IMR-90 (cell line): ENCODE data around the gene H1-8. TPM values are rescaled to one million over a fixed set of nuclear protein-coding genes. Genes with fewer than 3 reads are reported as not detected.

Source experiments
- ATAC-seq: fragments of 200-7000 bp; cut with Tn5 transposase; 2 replicates; pipeline ENCODE4 v1.9.1; 2020; ENCODE audit warnings: low read depth, mild to moderate bottlenecking, moderate library complexity
- BruUV-seq: library from RNA; stranded (reverse); fragments of 400-500 nt; replicated peaks from 2 replicates; lab custom pipeline; 2021; lab: Mats Ljungman, UMichigan
- CTCF ChIA-PET: fragments of 300-600 bp; formaldehyde crosslinking; extraction: SDS; loops from one replicate; lab custom pipeline; 2021; ENCODE audit warnings: antibody characterized with exemption; lab: Yijun Ruan, JAX
- POLR2A ChIA-PET: fragments of 300-600 bp; sonication (Branson Sonifier 250); formaldehyde crosslinking; loops from one replicate; lab custom pipeline; 2022; ENCODE audit warnings: antibody characterized with exemption; ENCODE audit not compliant: unreplicated experiment; lab: Charles Lee
- DNase-seq: peaks from one replicate; pipeline ENCODE4 v3.0.0; 2013
- H2AFZ ChIP-seq: replicated peaks from 2 replicates; pipeline ENCODE3; 2013; ENCODE audit warnings: low read length, mild to moderate bottlenecking; ENCODE audit not compliant: poor library complexity
- H2AK5ac ChIP-seq: 2 replicates; pipeline ENCODE4 v1.6.1; 2013; ENCODE audit warnings: low read depth, low read length, inconsistent platforms
- H2AK9ac ChIP-seq: replicated peaks from 2 replicates; pipeline ENCODE3; 2013; ENCODE audit warnings: mild to moderate bottlenecking, low read depth, low read length, moderate library complexity; ENCODE audit not compliant: poor library complexity
- H2BK120ac ChIP-seq: 2 replicates; pipeline ENCODE4 v1.6.1; 2013; ENCODE audit warnings: low read depth, low read length, inconsistent platforms
- H2BK15ac ChIP-seq: 3 replicates; pipeline ENCODE4 v1.6.1; 2013; ENCODE audit warnings: low read depth, low read length, inconsistent platforms
- H2BK20ac ChIP-seq: 2 replicates; pipeline ENCODE4 v1.6.1; 2013; ENCODE audit warnings: low read depth, mild to moderate bottlenecking, inconsistent platforms, low read length, moderate library complexity
- H2BK5ac ChIP-seq: 2 replicates; pipeline ENCODE4 v1.6.1; 2013; ENCODE audit warnings: mild to moderate bottlenecking, low read depth, low read length, inconsistent platforms; ENCODE audit not compliant: poor library complexity, severe bottlenecking
- H3K14ac ChIP-seq: replicated peaks from 2 replicates; pipeline ENCODE4 v1.6.1; 2013; ENCODE audit warnings: low read depth, low read length, inconsistent platforms
- H3K18ac ChIP-seq: 2 replicates; pipeline ENCODE4 v1.6.1; 2013; ENCODE audit warnings: low read depth, low read length, control low read depth
- H3K23ac ChIP-seq: 2 replicates; pipeline ENCODE4 v1.6.1; 2013; ENCODE audit warnings: low read depth, low read length, inconsistent platforms
- H3K27ac ChIP-seq: 2 replicates; pipeline ENCODE4 v1.5.1; 2013; ENCODE audit warnings: mild to moderate bottlenecking, control low read depth, low read length; ENCODE audit not compliant: insufficient read depth
- H3K27me3 ChIP-seq: 2 replicates; pipeline ENCODE4 v1.6.1; 2013; ENCODE audit warnings: low read length; ENCODE audit not compliant: control insufficient read depth, insufficient read depth
- H3K36me3 ChIP-seq: 2 replicates; pipeline ENCODE4 v1.6.1; 2013; ENCODE audit warnings: low read length, mixed read lengths; ENCODE audit not compliant: control insufficient read depth, insufficient read depth
- H3K4ac ChIP-seq: 2 replicates; pipeline ENCODE4 v1.6.1; 2013; ENCODE audit warnings: low read depth, low read length, inconsistent platforms
- H3K4me1 ChIP-seq: 2 replicates; pipeline ENCODE4 v1.6.1; 2013; ENCODE audit warnings: low read length, mixed read lengths; ENCODE audit not compliant: control insufficient read depth, insufficient read depth
- H3K4me2 ChIP-seq: 2 replicates; pipeline ENCODE4 v1.6.1; 2013; ENCODE audit warnings: low read depth, mild to moderate bottlenecking, control low read depth, low read length, moderate library complexity
- H3K4me3 ChIP-seq: 2 replicates; pipeline ENCODE4 v1.5.1; 2013; ENCODE audit warnings: low read depth, mild to moderate bottlenecking, control low read depth, low read length, moderate library complexity; ENCODE audit not compliant: insufficient read depth
- H3K56ac ChIP-seq: 2 replicates; pipeline ENCODE4 v1.6.1; 2013; ENCODE audit warnings: low read length, inconsistent platforms; ENCODE audit not compliant: insufficient read depth; ENCODE audit errors: extremely low read depth
- H3K79me1 ChIP-seq, 2 experiments: 2 replicates each; pipeline ENCODE4 v1.6.1; 2013; ENCODE audit warnings: low read length in 2 of 2, inconsistent platforms in 1 of 2, low read depth in 1 of 2
- H3K9ac ChIP-seq: 2 replicates; pipeline ENCODE4 v1.6.1; 2013; ENCODE audit warnings: low read depth, low read length, control low read depth
- H3K9me1 ChIP-seq: 2 replicates; pipeline ENCODE4 v1.6.1; 2013; ENCODE audit warnings: low read length, inconsistent platforms; ENCODE audit not compliant: insufficient read depth
- H3K9me3 ChIP-seq: 2 replicates; pipeline ENCODE4 v1.6.1; 2013; ENCODE audit warnings: low read length; ENCODE audit not compliant: control insufficient read depth, insufficient read depth
- H4K20me1 ChIP-seq: 2 replicates; pipeline ENCODE4 v1.6.1; 2013; ENCODE audit warnings: low read length, inconsistent platforms; ENCODE audit not compliant: insufficient read depth
- H4K5ac ChIP-seq: 2 replicates; pipeline ENCODE4 v1.6.1; 2013; ENCODE audit warnings: mild to moderate bottlenecking, low read depth, low read length, control low read depth
- H4K8ac ChIP-seq, 2 experiments: 2 replicates each; pipeline ENCODE4 v1.6.1; 2013; ENCODE audit warnings: low read depth in 2 of 2, low read length in 2 of 2, control low read depth in 1 of 2, inconsistent platforms in 1 of 2
- H4K91ac ChIP-seq: 2 replicates; pipeline ENCODE4 v1.6.1; 2013; ENCODE audit warnings: low read depth, low read length, inconsistent platforms; ENCODE audit not compliant: insufficient read depth
- CEBPB ChIP-seq: IDR thresholded peaks from 2 replicates; pipeline ENCODE4 v1.6.1; 2012; ENCODE audit warnings: low read depth, low read length, improper control_type of control experiment
- CTCF ChIP-seq: conservative IDR thresholded peaks from 2 replicates; pipeline ENCODE4 v1.5.1; 2012; ENCODE audit warnings: mild to moderate bottlenecking, low read depth, low read length, improper control_type of control experiment
- ELK1 ChIP-seq: fragments of 150-350 bp; IDR thresholded peaks from 2 replicates; pipeline ENCODE4 v1.6.1; 2016; ENCODE audit warnings: low read depth, mild to moderate bottlenecking, low read length, moderate library complexity, borderline replicate concordance
- MAFK ChIP-seq: IDR thresholded peaks from 2 replicates; pipeline ENCODE4 v1.6.1; 2012; ENCODE audit warnings: low read depth, low read length, improper control_type of control experiment
- MAZ ChIP-seq: IDR thresholded peaks from 2 replicates; pipeline ENCODE4 v1.6.1; 2012; ENCODE audit warnings: low read depth, mild to moderate bottlenecking, low read length, improper control_type of control experiment, moderate library complexity, borderline replicate concordance
- POLR2A ChIP-seq: IDR thresholded peaks from 2 replicates; pipeline ENCODE4 v1.6.1; 2012; ENCODE audit warnings: mild to moderate bottlenecking, low read depth, low read length
- RCOR1 ChIP-seq: IDR thresholded peaks from 2 replicates; pipeline ENCODE4 v1.6.1; 2012; ENCODE audit warnings: mild to moderate bottlenecking, low read length, improper control_type of control experiment; ENCODE audit not compliant: insufficient replicate concordance
- RFX5 ChIP-seq: IDR thresholded peaks from 2 replicates; pipeline ENCODE4 v1.8.0; 2012; ENCODE audit warnings: low read depth, mild to moderate bottlenecking, low read length, moderate library complexity
- USF2 ChIP-seq: fragments of 150-350 bp; IDR thresholded peaks from 2 replicates; pipeline ENCODE4 v1.6.1; 2017; ENCODE audit warnings: mild to moderate bottlenecking, antibody characterized with exemption, low read length, low read depth
- dilution Hi-C: fragments of 300-500 bp; cut with HindIII; formaldehyde crosslinking; loops from one replicate; pipeline ENCODE4 v1.14.3; 2018; ENCODE audit warnings: low sequenced_read_pairs; ENCODE audit not compliant: unreplicated experiment
- in situ Hi-C: fragments of 300-500 bp; cut with MboI; formaldehyde crosslinking; loops from 3 replicates; pipeline ENCODE4 v1.14.3; 2019; ENCODE audit warnings: low sequenced_read_pairs, inconsistent platforms, mixed read lengths
- intact Hi-C: fragments of 100-400 bp; cut with micrococcal nuclease; formaldehyde crosslinking; loops from 2 replicates; pipeline ENCODE4 v1.10.0; 2022
- polyA plus RNA-seq, 3 experiments: library from polyadenylated mRNA; depleted of rRNA; stranded (reverse); fragments of >200 nt; gene quantifications; 2 replicates each; pipeline ENCODE4 v1.2.3, GENCODE V29; 2012; ENCODE audit warnings: low replicate concordance in 1 of 3
- total RNA-seq: library from RNA; depleted of rRNA; stranded (reverse); fragments of >200 nt; gene quantifications from 2 replicates; pipeline ENCODE4 v1.2.3, GENCODE V29; 2012

The H1-8 gene
- total and polyA plus RNA-seq, 2 of the 4 experiments (the other 2 are of a cell fraction) = not detected

- no peak overlapping the region for H3K4me2 ChIP-seq
- H4K20me1 ChIP-seq = no peaks in the 10 kb centered on the region
- H2BK20ac ChIP-seq = no peak overlapping the region
- no peaks in the 10 kb centered on the region for H3K9me3 ChIP-seq
- H3K79me1 ChIP-seq = no peaks in the 10 kb centered on the region
- no peak overlapping the region for H4K91ac ChIP-seq
- H3K27me3 ChIP-seq = no peaks in the 10 kb centered on the region
- DNase-seq = no peak
- no peak overlapping the region for H2AK5ac ChIP-seq
- CTCF ChIA-PET = no interaction called here
- H3K23ac ChIP-seq = no peak overlapping the region
- H3K27ac ChIP-seq = no peak overlapping the region
- H3K56ac ChIP-seq = no peak overlapping the region
- H2AK9ac ChIP-seq = no peak overlapping the region
- POLR2A ChIA-PET = no interaction called here
- H3K9me1 ChIP-seq = peaks cover 6% of the 10 kb centered on the region; the same call in 1 of the 2 replicates
- no peak overlapping the region for H2BK5ac ChIP-seq
- no peak overlapping the region for H2AFZ ChIP-seq
- in situ Hi-C loops (no loop called here), dilution Hi-C loops (no loop called here), intact Hi-C loops (no loop called here)
- no peak for TF ChIP-seq CTCF
- no peak for TF ChIP-seq RFX5
- no peak for TF ChIP-seq CEBPB
- TF ChIP-seq MAFK = no peak
- no peak for TF ChIP-seq MAZ
- no peak for TF ChIP-seq POLR2A
- TF ChIP-seq RCOR1 = no peak
- no peak for TF ChIP-seq USF2
- TF ChIP-seq ELK1 = no peak
- peaks cover 20% of the 10 kb centered on the region; the same call in 1 of the 2 replicates for H3K36me3 ChIP-seq
- no peak overlapping the region for H2BK15ac ChIP-seq
- no peak overlapping the region for H3K4ac ChIP-seq
- no peaks in the 10 kb centered on the region for H3K4me1 ChIP-seq
- no peak overlapping the region for H3K4me3 ChIP-seq
- no peak overlapping the region for H3K14ac ChIP-seq
- H4K5ac ChIP-seq = no peak overlapping the region
- H3K9ac ChIP-seq = no peak overlapping the region
- BruUV-seq = no TSS peak
- no peak overlapping the region for H4K8ac ChIP-seq
- no peak for ATAC-seq
- no peak overlapping the region for H2BK120ac ChIP-seq
- H3K18ac ChIP-seq = no peak overlapping the region
Measured at GRCh38 chr3:129512595-129512994, 30.4 kb upstream of the H1-8 start.
